K562 (cell line): ENCODE results near the gene PABPC3.

Source experiments
- ARNT ChIP-seq, 2 experiments: fragments of 450-650 bp; IDR thresholded peaks; 2 replicates each; pipeline ENCODE4 v1.6.1; 2016; ENCODE audit warnings: mild to moderate bottlenecking in 1 of 2
- CREB1 ChIP-seq, 2 experiments: sonication (generic) in 1 of 2; formaldehyde crosslinking in 1 of 2; IDR thresholded peaks; 2 replicates each; pipeline versions ENCODE4 v1.6.1 to v1.8.0; 2012 to 2022; ENCODE audit warnings: inconsistent platforms in 1 of 2, mild to moderate bottlenecking in 1 of 2, missing genetic modification reagents in 1 of 2, moderate library complexity in 1 of 2
- DDX20 ChIP-seq: fragments of 450-650 bp; IDR thresholded peaks from 2 replicates; pipeline ENCODE4 v1.6.1; 2016; ENCODE audit warnings: missing genetic modification characterization, low read depth, mild to moderate bottlenecking, missing compliant biosample characterization, moderate library complexity
- ERF ChIP-seq: fragments of 450-650 bp; formaldehyde crosslinking; IDR thresholded peaks from 2 replicates; pipeline ENCODE4 v1.4.0; 2020; ENCODE audit warnings: mild to moderate bottlenecking, mixed read lengths
- FOSL1 ChIP-seq: fragments of 200-800 bp; sonication (Bioruptor generic); conservative IDR thresholded peaks from 2 replicates; pipeline ENCODE4 v1.6.1; 2016; ENCODE audit warnings: missing genetic modification characterization, missing compliant biosample characterization
- GATAD2A ChIP-seq: fragments of 450-650 bp; IDR thresholded peaks from 2 replicates; pipeline ENCODE4 v1.6.1; 2017
- PKNOX1 ChIP-seq: fragments of 450-650 bp; IDR thresholded peaks from 2 replicates; pipeline ENCODE4 v1.6.1; 2016
- POLR2AphosphoS5 ChIP-seq: IDR thresholded peaks from 2 replicates; pipeline ENCODE4 v1.6.1; 2011; ENCODE audit warnings: mild to moderate bottlenecking, low read depth, low read length, moderate library complexity; ENCODE audit not compliant: control insufficient read depth, insufficient read depth
- REST ChIP-seq, 2 experiments: fragments of 450-650 bp; formaldehyde crosslinking in 1 of 2; IDR thresholded peaks; 2 replicates each; pipeline versions ENCODE4 v1.4.0 to v1.6.1; 2014 to 2020; ENCODE audit warnings: mild to moderate bottlenecking in 2 of 2, borderline replicate concordance in 1 of 2, low read depth in 1 of 2
- USF1 ChIP-seq: sonication (generic); formaldehyde crosslinking; IDR thresholded peaks from 2 replicates; pipeline ENCODE4 v1.9.0; 2022; ENCODE audit warnings: mild to moderate bottlenecking, missing genetic modification reagents
- ZNF408 ChIP-seq: fragments of 250-450 bp; sonication (Bioruptor Pico); IDR thresholded peaks from 2 replicates; pipeline ENCODE4 v1.4.0; 2020; ENCODE audit warnings: low read depth, mild to moderate bottlenecking, moderate library complexity
- ZSCAN29 ChIP-seq: fragments of 450-650 bp; IDR thresholded peaks from 2 replicates; pipeline ENCODE4 v1.6.1; 2017

- no peak for TF ChIP-seq FOSL1 (tag)
- no peak for TF ChIP-seq REST (IDR thresholded peaks at IDR 0.05; ENCODE audit: borderline replicate concordance)
- TF ChIP-seq REST (CRISPR knock-in tag; IDR thresholded peaks at IDR 0.05; ENCODE audit: low read depth), result no peak
- TF ChIP-seq DDX20 (tag), result no peak
- no peak for TF ChIP-seq ZNF408
- no peak for TF ChIP-seq POLR2AphosphoS5
- TF ChIP-seq CREB1 (IDR thresholded peaks at IDR 0.05), result no peak
- TF ChIP-seq CREB1 (CRISPR knock-in tag; IDR thresholded peaks at IDR 0.05), result no peak
- no peak for TF ChIP-seq PKNOX1
- no peak for TF ChIP-seq ERF (CRISPR knock-in tag)
- no peak for TF ChIP-seq ARNT (IDR thresholded peaks at IDR 0.05)
- no peak for TF ChIP-seq GATAD2A
- TF ChIP-seq ZSCAN29, result no peak
- no peak for TF ChIP-seq USF1 (CRISPR knock-in tag)
Measured at GRCh38 chr13:25141042-25141441, 45.1 kb downstream of the PABPC3 start.
